ENCODE measurements around the gene CDH6.

Gene CDH6

GRCh38 chr5:31197183-31197582 is 3.7 kb downstream of the CDH6 start:
- DNase-seq (ENCODE audit: low read depth in 2 of 2) = no peak

- no peak for DNase-seq (ENCODE audit: low read depth in 2 of 2)
These were observed 11.5 kb downstream of the CDH6 start for GRCh38 chr5:31204958-31205357.

- DNase-seq (ENCODE audit: low read depth in 2 of 2) = no peak
These were observed 14.6 kb downstream of the CDH6 start for GRCh38 chr5:31208043-31208442.

GRCh38 chr5:31209334-31209733 is 15.8 kb downstream of the CDH6 start:
- DNase-seq (ENCODE audit: low read depth in 2 of 2) = no peak

GRCh38 chr5:31211098-31211497 is 17.6 kb downstream of the CDH6 start:
- DNase-seq (ENCODE audit: low read depth in 2 of 2) = no peak

GRCh38 chr5:31213257-31213656 is 19.8 kb downstream of the CDH6 start:
- no peak for DNase-seq (ENCODE audit: low read depth in 2 of 2)

GRCh38 chr5:31213705-31214121 is 20.2 kb downstream of the CDH6 start:
- DNase-seq (ENCODE audit: low read depth in 2 of 2) = no peak

- DNase-seq (ENCODE audit: low read depth in 2 of 2) = no peak
These were observed 20.7 kb downstream of the CDH6 start for GRCh38 chr5:31214229-31214628.

GRCh38 chr5:31215236-31215635 is 21.8 kb downstream of the CDH6 start:
- DNase-seq (ENCODE audit: low read depth in 2 of 2) = no peak

GRCh38 chr5:31217446-31217845 is 24.0 kb downstream of the CDH6 start:
- DNase-seq (ENCODE audit: low read depth in 2 of 2) = no peak

GRCh38 chr5:31218978-31219377 is 25.5 kb downstream of the CDH6 start:
- no peak for DNase-seq (ENCODE audit: low read depth in 2 of 2)

- no peak for DNase-seq (ENCODE audit: low read depth in 2 of 2)
These were observed 27.5 kb downstream of the CDH6 start for GRCh38 chr5:31221001-31221400.

- DNase-seq (ENCODE audit: low read depth in 2 of 2) = no peak
These were observed 31.6 kb downstream of the CDH6 start for GRCh38 chr5:31225118-31225517.

GRCh38 chr5:31225613-31226012 is 32.1 kb downstream of the CDH6 start:
- no peak for DNase-seq (ENCODE audit: low read depth in 2 of 2)

GRCh38 chr5:31226651-31227050 is 33.2 kb downstream of the CDH6 start:
- no peak for DNase-seq (ENCODE audit: low read depth in 2 of 2)

GRCh38 chr5:31229266-31229665 is 35.8 kb downstream of the CDH6 start:
- DNase-seq (ENCODE audit: low read depth in 2 of 2) = no peak

GRCh38 chr5:31231177-31231838 is 37.8 kb downstream of the CDH6 start:
- DNase-seq (ENCODE audit: low read depth in 2 of 2) = no peak

GRCh38 chr5:31232273-31232888 is 38.9 kb downstream of the CDH6 start:
- DNase-seq (ENCODE audit: low read depth in 2 of 2) = no peak

GRCh38 chr5:31235381-31235780 is 41.9 kb downstream of the CDH6 start:
- DNase-seq (ENCODE audit: low read depth in 2 of 2) = no peak

- no peak for DNase-seq (ENCODE audit: low read depth in 2 of 2)
These were observed 42.9 kb downstream of the CDH6 start for GRCh38 chr5:31236339-31236738.

GRCh38 chr5:31237174-31237573 is 43.7 kb downstream of the CDH6 start:
- no peak for DNase-seq (ENCODE audit: low read depth in 2 of 2)

- DNase-seq (ENCODE audit: low read depth in 2 of 2) = no peak
These were observed 45.0 kb downstream of the CDH6 start for GRCh38 chr5:31238497-31238896.

- DNase-seq (ENCODE audit: low read depth in 2 of 2) = no peak
These were observed 51.4 kb downstream of the CDH6 start for GRCh38 chr5:31244921-31245320.

GRCh38 chr5:31247381-31247780 is 53.9 kb downstream of the CDH6 start:
- no peak for DNase-seq (ENCODE audit: low read depth in 2 of 2)

All from stimulated activated CD4-positive, alpha-beta T cell treated with anti-CD3 and anti-CD28 coated beads, Interleukin-1b, Interleukin-23, amount 100 ng/mL, for 1 hour (primary cell).